Measurements from ENCODE around the gene DNPH1. TPM values are rescaled to one million over a fixed set of nuclear protein-coding genes. Genes with fewer than 3 reads are reported as not detected.

Gene DNPH1
- total RNA-seq, 1 experiment from 2014 or later, result 47.0 TPM

- H2BK12ac ChIP-seq (ENCODE audit: insufficient read length, low read depth, low read length), result no peak overlapping the region
- H2BK5ac ChIP-seq (ENCODE audit: insufficient read length, low read length), result no peak overlapping the region
- no peaks in the 10 kb centered on the region for H3K9me3 ChIP-seq (ENCODE audit: control insufficient read depth, low read depth, low read length)
- H2BK120ac ChIP-seq (ENCODE audit: low read depth, low read length, poor library complexity, severe bottlenecking), result no peak overlapping the region
- Mint-ChIP-seq H3K27me3 (ENCODE audit: low read depth) (peaks cover 2% of the 10 kb centered on the region; the same call in 1 of the 2 replicates), H3K4me3 (no peak overlapping the region), H3K27ac (no peak overlapping the region; a peak in 1 of 7 replicates), H3K9me3 (no peaks in the 10 kb centered on the region), H3K4me1 (peaks cover 32 to 33% of the 10 kb centered on the region in 2 experiments), H3K36me3 (ENCODE audit: insufficient read depth in 1 of 3, low read depth in 3 of 3) (peaks cover 38 to 59% (median 56%) of the 10 kb centered on the region in 3 experiments)
- no peak overlapping the region for H2BK20ac ChIP-seq (ENCODE audit: low read depth, low read length, poor library complexity, severe bottlenecking)
- H3K27me3 ChIP-seq (ENCODE audit: insufficient read depth, low read length), result no peaks in the 10 kb centered on the region
- H3K23me2 ChIP-seq (ENCODE audit: insufficient read length, low read depth, low read length, poor library complexity, severe bottlenecking), result peaks cover 14% of the 10 kb centered on the region
- H3K18ac ChIP-seq (ENCODE audit: insufficient read length, low read depth, low read length), result no peak overlapping the region
- H2BK15ac ChIP-seq (ENCODE audit: low read depth, low read length), result no peak overlapping the region
- no peak overlapping the region for H4K5ac ChIP-seq (ENCODE audit: insufficient read length, low read depth, low read length)
- peaks cover 4% of the 10 kb centered on the region for H3K79me1 ChIP-seq (ENCODE audit: insufficient read depth, low read depth, low read length, poor library complexity, severe bottlenecking)
- H3K4me2 ChIP-seq (ENCODE audit: insufficient read depth, insufficient read length, low read length), result no peak overlapping the region
- H3K4me1 ChIP-seq (ENCODE audit: insufficient read depth, low read length), result peaks cover 4% of the 10 kb centered on the region; the same call in 1 of the 2 replicates
- no peak overlapping the region for H3K4ac ChIP-seq (ENCODE audit: low read depth, low read length)
- no peaks in the 10 kb centered on the region for H4K20me1 ChIP-seq (ENCODE audit: control insufficient read depth, insufficient read depth, insufficient read length)
- WGBS (ENCODE audit: extremely low coverage, insufficient read length, low lambda C conversion rate), result no CpG with 5 or more reads among the region's 6 CpGs
- H4K91ac ChIP-seq (ENCODE audit: insufficient read length, low read depth, low read length), result no peak overlapping the region
- peaks cover 2% of the 10 kb centered on the region; the same call in 1 of the 2 replicates for H3K79me2 ChIP-seq (ENCODE audit: insufficient read depth, low read length)
- no peak overlapping the region for H3T11ph ChIP-seq (ENCODE audit: low read length)
- H2AFZ ChIP-seq (ENCODE audit: low read length), result no peak overlapping the region
- H3K23ac ChIP-seq (ENCODE audit: insufficient read length, low read depth, low read length), result no peak overlapping the region
- TF ChIP-seq CTCF (conservative IDR thresholded peaks at IDR 0.05), result no peak
- DNase-seq, result no peak
- H3K9ac ChIP-seq (ENCODE audit: extremely low read depth, insufficient read length, low read length), result no peak overlapping the region
- H4K8ac ChIP-seq (replicated peaks; ENCODE audit: insufficient read length, low read depth, low read length), result no peak overlapping the region
- no peak overlapping the region for H3K14ac ChIP-seq (ENCODE audit: insufficient read depth, low read length)
- H3K27ac ChIP-seq (ENCODE audit: insufficient read length, low read depth, low read length), result no peak overlapping the region
- H3K56ac ChIP-seq (ENCODE audit: insufficient read length, low read depth, low read length), result no peak overlapping the region
- no peak overlapping the region for H2AK5ac ChIP-seq (ENCODE audit: insufficient read length, low read length)
These were observed 52.9 kb downstream of the DNPH1 start for GRCh38 chr6:43176423-43176786.
